Transverse colon (tissue), 4 donors: ENCODE results near the gene GPRIN3. TPM values are rescaled to one million over a fixed set of nuclear protein-coding genes. Genes with fewer than 3 reads are reported as not detected.
A peak's percentile ranks its signal among the peaks of the same experiment; 100 is the strongest.

ENCODE experiments used
- DNase-seq: peaks from one replicate; pipeline ENCODE4 v3.0.0-alpha.2; 2019
- H3K27ac ChIP-seq, 4 donors: fragments of 200-600 bp; sonication (generic); 2 replicates each; pipeline ENCODE4 v1.5.1; 2016 to 2018; ENCODE audit warnings: inconsistent platforms in 4 of 4
- H3K27me3 ChIP-seq: fragments of 200-600 bp; sonication (generic); 2 replicates; pipeline ENCODE4 v1.5.1; 2017; ENCODE audit warnings: inconsistent platforms
- H3K36me3 ChIP-seq, 4 donors: fragments of 200-600 bp; sonication (generic); 2 replicates each; pipeline ENCODE4 v1.5.1; 2017 to 2019; ENCODE audit warnings: inconsistent platforms in 4 of 4
- H3K4me1 ChIP-seq, 4 donors: fragments of 200-600 bp; sonication (generic); 2 replicates each; pipeline ENCODE4 v1.5.1; 2017 to 2020; ENCODE audit warnings: inconsistent platforms in 4 of 4
- H3K4me3 ChIP-seq, 4 donors: fragments of 200-600 bp; sonication (generic); 1 replicate in 1 of 4; 2 replicates in 3 of 4; pipeline versions ENCODE4 v1.5.1 to v1.6.1; 2017 to 2019; ENCODE audit warnings: inconsistent platforms in 4 of 4
- H3K9me3 ChIP-seq, 2 donors: fragments of 200-600 bp; sonication (generic); 2 replicates each; pipeline ENCODE4 v1.5.1; 2017 to 2019; ENCODE audit warnings: inconsistent platforms in 2 of 2
- CTCF ChIP-seq, 5 experiments: fragments of 200-600 bp in 3 of 5; fragments of 450-650 bp in 2 of 5; sonication (generic) in 3 of 5; IDR thresholded peaks; 1 replicate in 2 of 5; 2 replicates in 3 of 5; pipeline ENCODE4 v1.5.1; 2016 to 2017; ENCODE audit warnings: antibody characterized with exemption in 5 of 5, inconsistent platforms in 3 of 5, mild to moderate bottlenecking in 2 of 5, moderate library complexity in 1 of 5
- EP300 ChIP-seq: sonication (generic); formaldehyde crosslinking; IDR thresholded peaks from one replicate; pipeline ENCODE4 v1.6.1; 2017; ENCODE audit warnings: antibody characterized with exemption, low read depth
- POLR2A ChIP-seq: fragments of 450-650 bp; IDR thresholded peaks from one replicate; pipeline ENCODE4 v1.6.1; 2016; ENCODE audit warnings: antibody characterized with exemption, mild to moderate bottlenecking, moderate library complexity
- POLR2AphosphoS5 ChIP-seq, 3 donors: sonication (generic); formaldehyde crosslinking; IDR thresholded peaks; one replicate each; pipeline ENCODE4 v1.6.1; 2016; ENCODE audit warnings: antibody characterized with exemption in 3 of 3
- WGBS, 2 donors: methylation state at CpG; one replicate each; pipeline ENCODE4 v1.1.5; 2018; ENCODE audit warnings: low coverage in 1 of 2; 5-methylcytosine and 5-hydroxymethylcytosine counted together
- in situ Hi-C, 4 donors: fragments of 200-750 bp; cut with MboI; loops; one replicate each; pipeline versions ENCODE4 v1.15.0 to v1.15.1; 2017; ENCODE audit warnings: low sequenced_read_pairs in 3 of 4, low pct_ligation_motif_present in 1 of 4, low pct_unique_long_range_greater_than_20kb in 1 of 4
- intact Hi-C: fragments of 100-400 bp; cut with DNase I; formaldehyde crosslinking; loops from one replicate; pipeline ENCODE4 v1.15.1; 2023; ENCODE audit warnings: low total_unique reads
- total RNA-seq, 4 donors: library from RNA; depleted of rRNA; stranded (reverse); fragments of >200 nt; gene quantifications; one replicate each; pipeline ENCODE4 v1.1.0, GENCODE V29; 2016

Gene GPRIN3
- total RNA-seq, 4 donors from 2014 or later: 10.1 to 21.4 (median 12.8) TPM

GRCh38 chr4:89289312-89289711 is 18.3 kb downstream of the GPRIN3 start:
- no peaks in the 10 kb centered on the region for H3K27me3 ChIP-seq
- H3K4me1 ChIP-seq: peaks cover 3 to 49% (median 6%) of the 10 kb centered on the region in 4 donors
- 79 to 82% methylated on average over 2 of the region's 2 CpGs for WGBS, 2 donors
- intact Hi-C loops: no loop called here
- H3K4me3 ChIP-seq: no peak overlapping the region
- DNase-seq: no peak
- TF ChIP-seq CTCF (IDR thresholded peaks at IDR 0.05): no peak
- TF ChIP-seq POLR2A: no peak
- TF ChIP-seq POLR2AphosphoS5 (IDR thresholded peaks at IDR 0.05): no peak
- no peak for TF ChIP-seq EP300
- H3K27ac ChIP-seq: peak overlapping the region in 1 of 4 donors; percentile 48
- no peaks in the 10 kb centered on the region for H3K36me3 ChIP-seq
- in situ Hi-C loops: no loop called here
- no peaks in the 10 kb centered on the region for H3K9me3 ChIP-seq

DNA sequence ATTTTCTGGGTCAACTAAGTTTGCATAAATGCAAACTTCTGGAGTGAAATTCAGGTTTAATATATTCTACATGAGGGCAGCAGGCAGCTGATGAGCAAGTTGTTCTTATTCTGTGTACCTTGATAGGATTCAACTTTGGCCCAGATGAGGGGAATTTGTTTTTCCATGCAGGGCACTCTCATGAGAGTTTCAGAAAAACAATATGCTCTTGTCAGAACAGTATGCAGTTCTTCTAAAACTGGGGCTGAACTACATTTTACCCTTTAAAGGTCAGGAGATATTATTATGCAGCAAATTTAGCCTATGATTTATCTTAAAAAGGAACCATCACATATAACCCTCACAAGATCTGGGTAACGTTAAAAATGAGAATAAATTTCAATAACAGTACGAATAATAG is 19.2 kb downstream of the GPRIN3 start:
- no peaks in the 10 kb centered on the region for H3K9me3 ChIP-seq
- H3K4me1 ChIP-seq: peaks cover 8 to 49% (median 13%) of the 10 kb centered on the region in 4 donors
- DNase-seq: no peak
- in situ Hi-C loops (no loop called here), intact Hi-C loops (no loop called here)
- no peaks in the 10 kb centered on the region for H3K27me3 ChIP-seq
- no peaks in the 10 kb centered on the region for H3K36me3 ChIP-seq
- TF ChIP-seq POLR2AphosphoS5 (IDR thresholded peaks at IDR 0.05): no peak
- TF ChIP-seq POLR2A: no peak
- TF ChIP-seq EP300: no peak
- no peak for TF ChIP-seq CTCF (IDR thresholded peaks at IDR 0.05)
- 70 to 83% methylated on average over 2 of the region's 2 CpGs for WGBS, 2 donors
- no peak overlapping the region for H3K4me3 ChIP-seq
- H3K27ac ChIP-seq: peak overlapping the region in 1 of 4 donors; percentile 12

DNA sequence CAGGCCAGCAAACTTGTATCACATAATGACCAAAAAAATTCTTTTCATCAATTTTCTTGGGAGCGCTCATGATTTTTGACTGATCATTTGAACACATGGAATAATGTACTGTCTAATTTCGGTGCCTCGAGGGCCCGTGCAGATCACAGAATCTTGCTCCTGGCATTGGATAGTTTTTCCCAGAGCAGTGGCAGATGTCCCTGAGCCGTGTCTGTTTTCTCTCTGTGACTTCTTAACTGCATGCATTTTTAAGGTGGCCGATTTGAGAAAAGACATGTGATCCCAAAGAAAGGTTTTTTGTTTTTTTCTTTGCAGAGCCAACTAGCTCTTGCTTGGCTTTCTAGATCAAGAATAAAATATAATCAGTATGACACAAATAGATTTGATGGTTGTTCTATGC is 19.7 kb downstream of the GPRIN3 start:
- Histone ChIP-seq H3K4me3 (no peak overlapping the region), H3K27me3 (no peaks in the 10 kb centered on the region), H3K36me3 (no peaks in the 10 kb centered on the region), H3K27ac (no peak overlapping the region), H3K4me1 (peaks cover 8 to 49% (median 13%) of the 10 kb centered on the region in 4 donors), H3K9me3 (no peaks in the 10 kb centered on the region)
- DNase-seq: no peak
- in situ Hi-C loops (no loop called here), intact Hi-C loops (no loop called here)
- WGBS, 2 donors: 66 to 91% methylated on average over 6 of the region's 6 CpGs
- TF ChIP-seq CTCF (IDR thresholded peaks at IDR 0.05): no peak
- no peak for TF ChIP-seq POLR2A
- TF ChIP-seq POLR2AphosphoS5 (IDR thresholded peaks at IDR 0.05): no peak
- no peak for TF ChIP-seq EP300

DNA sequence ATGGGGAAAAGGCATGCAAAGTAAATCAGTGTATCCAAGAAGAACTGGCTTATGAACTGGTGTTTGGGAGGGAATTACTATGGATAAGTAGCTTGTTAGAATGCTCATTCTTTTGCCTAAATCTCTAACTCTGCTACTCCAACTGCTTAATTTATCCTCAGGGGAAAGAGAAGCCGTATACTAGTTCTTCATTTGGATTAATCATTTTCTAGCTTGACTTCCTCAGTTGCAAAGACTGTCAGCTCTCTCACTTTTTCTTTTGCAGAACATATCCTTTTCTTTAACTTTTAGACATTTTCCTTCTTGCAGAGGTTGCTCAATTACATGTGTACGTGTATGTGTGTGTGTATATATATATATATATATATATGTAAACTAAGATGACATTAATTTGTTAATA is 21.9 kb downstream of the GPRIN3 start:
- DNase-seq: no peak
- Histone ChIP-seq H3K27me3 (no peaks in the 10 kb centered on the region), H3K36me3 (no peaks in the 10 kb centered on the region), H3K4me3 (no peak overlapping the region), H3K27ac (peak overlapping the region; percentile 5 to 77 (median 40)), H3K4me1 (peaks cover 12 to 44% (median 13%) of the 10 kb centered on the region in 4 donors), H3K9me3 (no peaks in the 10 kb centered on the region)
- TF ChIP-seq CTCF (IDR thresholded peaks at IDR 0.05): no peak
- no peak for TF ChIP-seq POLR2A
- no peak for TF ChIP-seq EP300
- TF ChIP-seq POLR2AphosphoS5 (IDR thresholded peaks at IDR 0.05): no peak
- in situ Hi-C loops (no loop called here), intact Hi-C loops (no loop called here)
- 31% methylated on average over 2 of the region's 2 CpGs for WGBS, 2 donors
